Activated T-helper 2 cell treated with anti-CD3 and anti-CD28 coated beads, Interferon-gamma antibody, Interleukin-2, Interleukin-4, amounts not matched to agents 10 μg/mL and 5 μg/mL and 100 μg/mL, durations not matched to agents 14 hours and 24 hours and 36 hours (primary cell): ENCODE results near the gene NXPE1. TPM values are rescaled to one million over a fixed set of nuclear protein-coding genes. Genes with fewer than 3 reads are reported as not detected.

Experiments used
- DNase-seq: peaks from one replicate; pipeline ENCODE4 v3.0.0; 2021; ENCODE audit warnings: low spot score
- H3K27ac Mint-ChIP-seq: one replicate; pipeline ENCODE4 v1.8.0; 2021; ENCODE audit warnings: mixed read lengths
- H3K27me3 Mint-ChIP-seq: one replicate; pipeline ENCODE4 v1.8.0; 2021; ENCODE audit warnings: low read depth, mixed read lengths
- H3K36me3 Mint-ChIP-seq: one replicate; pipeline ENCODE4 v1.8.0; 2021; ENCODE audit warnings: low read depth, mixed read lengths
- H3K4me1 Mint-ChIP-seq: one replicate; pipeline ENCODE4 v1.8.0; 2021; ENCODE audit warnings: low read depth, mixed read lengths
- H3K4me3 Mint-ChIP-seq: one replicate; pipeline ENCODE4 v1.8.0; 2021; ENCODE audit warnings: low read depth, mild to moderate bottlenecking, moderate library complexity, mixed read lengths
- H3K9me3 Mint-ChIP-seq: one replicate; pipeline ENCODE4 v1.8.0; 2021; ENCODE audit warnings: mixed read lengths
- intact Hi-C: fragments of 100-400 bp; cut with micrococcal nuclease; formaldehyde crosslinking; loops from one replicate; pipeline ENCODE4 v1.15.1; 2023
- total RNA-seq: library from RNA; stranded (reverse); gene quantifications from 2 replicates; pipeline ENCODE4 v1.2.3, GENCODE V29; 2022

Gene NXPE1
- total RNA-seq, 1 donor from 2014 or later: not detected

GRCh38 chr11:114525682-114526081 is 34.0 kb downstream of the NXPE1 start:
- Mint-ChIP-seq H3K27ac (no peak overlapping the region), H3K9me3 (peaks cover 11% of the 10 kb centered on the region), H3K27me3 (no peaks in the 10 kb centered on the region), H3K4me3 (no peak overlapping the region), H3K4me1 (no peaks in the 10 kb centered on the region), H3K36me3 (no peaks in the 10 kb centered on the region)
- no peak for DNase-seq
- intact Hi-C loops: no loop called here

GRCh38 chr11:114524122-114524521 is 35.6 kb downstream of the NXPE1 start:
- intact Hi-C loops: no loop called here
- H3K27me3 Mint-ChIP-seq: peaks cover 3% of the 10 kb centered on the region
- no peaks in the 10 kb centered on the region for H3K36me3 Mint-ChIP-seq
- H3K4me3 Mint-ChIP-seq: no peak overlapping the region
- DNase-seq: no peak
- H3K4me1 Mint-ChIP-seq: no peaks in the 10 kb centered on the region
- peaks cover 11% of the 10 kb centered on the region for H3K9me3 Mint-ChIP-seq
- H3K27ac Mint-ChIP-seq: no peak overlapping the region

GRCh38 chr11:114522818-114523217 is 36.9 kb downstream of the NXPE1 start:
- no peaks in the 10 kb centered on the region for H3K4me1 Mint-ChIP-seq
- DNase-seq: no peak

DNA sequence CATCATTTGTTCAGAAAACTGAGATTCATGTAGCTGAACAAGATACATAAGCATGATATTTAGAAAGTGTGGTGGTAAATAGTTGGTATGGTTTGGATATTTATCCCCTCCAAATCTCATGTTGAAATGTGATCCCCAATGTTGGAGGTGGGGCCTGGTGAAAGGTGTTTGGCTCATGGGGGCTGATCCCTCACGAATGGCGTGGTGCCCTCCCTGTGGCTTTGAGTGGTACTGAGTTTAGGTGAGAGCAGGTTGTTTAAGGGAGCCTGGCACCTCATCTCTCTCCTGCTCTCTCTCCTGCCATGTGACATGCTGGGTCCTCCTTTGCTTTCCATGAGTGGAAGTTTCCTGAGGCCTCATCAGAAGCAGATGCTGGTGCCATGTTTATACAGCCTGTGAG is 48.1 kb downstream of the NXPE1 start:
- intact Hi-C loops: loop anchor here (10.0 kb wide), 1 partner anchor 167 kb away; no protein-coding TSS in a partner anchor
- H3K4me1 Mint-ChIP-seq: no peaks in the 10 kb centered on the region
- H3K27me3 Mint-ChIP-seq: peaks cover 6% of the 10 kb centered on the region
- no peaks in the 10 kb centered on the region for H3K9me3 Mint-ChIP-seq
- no peak overlapping the region for H3K27ac Mint-ChIP-seq
- H3K4me3 Mint-ChIP-seq: no peak overlapping the region
- no peaks in the 10 kb centered on the region for H3K36me3 Mint-ChIP-seq
- DNase-seq: no peak

More at GRCh38 chr11:114522818-114523217, 36.9 kb downstream of the NXPE1 start:
- H3K27ac Mint-ChIP-seq: no peak overlapping the region
- H3K36me3 Mint-ChIP-seq: no peaks in the 10 kb centered on the region
- peaks cover 3% of the 10 kb centered on the region for H3K27me3 Mint-ChIP-seq
- H3K4me3 Mint-ChIP-seq: no peak overlapping the region
- intact Hi-C loops: no loop called here
- H3K9me3 Mint-ChIP-seq: peaks cover 11% of the 10 kb centered on the region

GRCh38 chr11:114511079-114511478 is 48.6 kb downstream of the NXPE1 start:
- no peaks in the 10 kb centered on the region for H3K9me3 Mint-ChIP-seq
- H3K4me1 Mint-ChIP-seq: no peaks in the 10 kb centered on the region
- DNase-seq: no peak
- H3K27me3 Mint-ChIP-seq: peaks cover 9% of the 10 kb centered on the region
- no peak overlapping the region for H3K4me3 Mint-ChIP-seq
- intact Hi-C loops: loop anchor here (10.0 kb wide), 1 partner anchor 166 kb away; no protein-coding TSS in a partner anchor
- no peaks in the 10 kb centered on the region for H3K36me3 Mint-ChIP-seq
- H3K27ac Mint-ChIP-seq: no peak overlapping the region

DNA sequence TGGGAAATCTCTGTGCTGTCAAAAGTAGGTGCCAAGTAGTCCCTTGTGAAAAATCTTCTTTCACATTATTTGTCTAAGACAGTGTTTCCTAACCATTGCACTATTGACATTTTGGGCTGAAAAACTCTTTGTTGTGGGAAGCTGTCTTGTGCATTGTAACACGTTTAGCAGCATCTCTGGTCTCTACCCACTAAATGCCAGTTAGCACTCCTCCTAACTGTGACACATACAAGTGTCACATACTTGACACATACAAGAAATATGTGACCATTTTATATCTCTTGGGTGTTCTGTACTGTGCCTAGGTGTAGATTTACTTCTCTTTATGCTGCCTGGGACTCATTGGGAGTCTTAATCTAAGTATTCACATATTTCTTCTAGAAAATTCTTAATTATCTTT is 57.8 kb downstream of the NXPE1 start:
- Mint-ChIP-seq H3K4me3 (no peak overlapping the region), H3K4me1 (no peaks in the 10 kb centered on the region), H3K27ac (no peak overlapping the region), H3K27me3 (peaks cover 12% of the 10 kb centered on the region), H3K9me3 (no peaks in the 10 kb centered on the region), H3K36me3 (no peaks in the 10 kb centered on the region)
- no peak for DNase-seq
- intact Hi-C loops: no loop called here

DNA sequence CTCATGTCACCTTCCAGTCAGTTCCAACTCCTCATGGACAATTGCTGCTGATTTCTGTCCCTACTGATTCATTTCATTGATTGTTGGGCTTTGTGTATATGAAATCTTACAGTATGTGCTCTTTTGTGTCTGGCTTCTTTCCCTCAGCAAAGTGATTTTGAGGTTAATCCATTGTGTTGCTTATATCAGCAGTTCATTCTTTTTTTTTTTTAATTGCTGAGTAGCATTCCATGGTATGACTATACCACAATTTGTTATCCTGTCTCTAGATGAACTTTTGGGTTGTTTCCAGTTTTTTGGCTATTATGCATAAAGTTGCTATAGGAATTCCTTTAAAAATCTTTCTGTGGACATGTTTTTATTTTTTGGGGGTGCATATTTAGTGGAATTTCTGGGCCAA is 59.9 kb downstream of the NXPE1 start:
- Mint-ChIP-seq H3K4me3 (no peak overlapping the region), H3K36me3 (no peaks in the 10 kb centered on the region), H3K9me3 (no peaks in the 10 kb centered on the region), H3K27ac (no peak overlapping the region), H3K27me3 (peaks cover 3% of the 10 kb centered on the region), H3K4me1 (no peaks in the 10 kb centered on the region)
- DNase-seq: no peak
- intact Hi-C loops: no loop called here

- no peak for DNase-seq
- H3K27ac Mint-ChIP-seq: no peak overlapping the region
- no peaks in the 10 kb centered on the region for H3K9me3 Mint-ChIP-seq
- no peak overlapping the region for H3K4me3 Mint-ChIP-seq
- H3K27me3 Mint-ChIP-seq: peaks cover 3% of the 10 kb centered on the region
- no peaks in the 10 kb centered on the region for H3K36me3 Mint-ChIP-seq
- H3K4me1 Mint-ChIP-seq: no peaks in the 10 kb centered on the region
- intact Hi-C loops: no loop called here
Observed at GRCh38 chr11:114496915-114497314, 62.8 kb downstream of the NXPE1 start.

DNA sequence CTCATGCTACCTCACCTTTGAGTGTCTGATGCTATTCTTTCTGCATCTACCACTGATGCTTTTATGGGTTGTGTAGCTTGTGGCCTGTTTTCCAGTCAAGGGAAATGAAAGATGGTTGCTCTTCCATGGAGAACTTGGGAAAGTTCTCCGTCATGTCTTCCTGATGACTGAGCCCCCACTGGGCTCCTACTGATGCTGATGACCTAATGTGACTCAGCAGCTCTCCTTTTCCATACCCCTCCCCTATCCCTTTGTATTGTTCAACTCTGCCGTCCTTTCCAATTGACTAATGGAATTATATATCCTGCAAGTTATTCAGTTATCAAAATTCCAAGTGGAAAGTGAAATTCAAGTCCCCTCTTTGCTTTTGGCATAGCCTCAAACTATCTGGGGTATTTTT is 75.8 kb downstream of the NXPE1 start:
- Mint-ChIP-seq H3K9me3 (no peaks in the 10 kb centered on the region), H3K27me3 (peaks cover 2% of the 10 kb centered on the region), H3K4me1 (no peaks in the 10 kb centered on the region), H3K36me3 (no peaks in the 10 kb centered on the region), H3K27ac (no peak overlapping the region), H3K4me3 (no peak overlapping the region)
- DNase-seq: no peak
- intact Hi-C loops: no loop called here

- Mint-ChIP-seq H3K9me3 (no peaks in the 10 kb centered on the region), H3K4me1 (no peaks in the 10 kb centered on the region), H3K27me3 (peaks cover 2% of the 10 kb centered on the region), H3K36me3 (no peaks in the 10 kb centered on the region), H3K4me3 (no peak overlapping the region), H3K27ac (no peak overlapping the region)
- intact Hi-C loops: no loop called here
- DNase-seq: no peak
Observed at GRCh38 chr11:114482114-114482513, 77.6 kb downstream of the NXPE1 start.

DNA sequence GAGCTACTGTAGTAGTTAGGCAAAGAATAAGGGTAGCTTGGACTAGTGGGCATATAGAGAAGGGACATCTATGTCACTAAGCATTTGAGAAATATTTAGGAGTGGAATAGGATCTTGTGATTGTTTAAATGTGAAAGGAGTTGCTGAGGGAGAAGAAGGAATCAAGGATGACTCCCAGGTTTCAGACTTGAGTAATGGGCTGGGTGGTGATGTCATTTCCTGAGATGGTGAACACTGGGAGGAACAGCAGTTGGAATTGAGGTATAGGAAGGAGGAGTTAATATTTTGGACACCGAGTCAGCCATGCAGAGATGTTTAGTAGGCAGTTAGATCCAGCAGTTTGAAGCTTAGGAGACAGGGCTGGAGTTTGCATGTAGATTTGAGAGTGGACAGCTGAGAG is 80.3 kb downstream of the NXPE1 start:
- no peaks in the 10 kb centered on the region for H3K36me3 Mint-ChIP-seq
- H3K4me3 Mint-ChIP-seq: no peak overlapping the region
- H3K27me3 Mint-ChIP-seq: peaks cover 5% of the 10 kb centered on the region
- no peak for DNase-seq
- H3K27ac Mint-ChIP-seq: no peak overlapping the region
- H3K9me3 Mint-ChIP-seq: no peaks in the 10 kb centered on the region
- intact Hi-C loops: no loop called here
- no peaks in the 10 kb centered on the region for H3K4me1 Mint-ChIP-seq

GRCh38 chr11:114478768-114479167 is 80.9 kb downstream of the NXPE1 start:
- no peaks in the 10 kb centered on the region for H3K4me1 Mint-ChIP-seq
- no peak overlapping the region for H3K4me3 Mint-ChIP-seq

DNA sequence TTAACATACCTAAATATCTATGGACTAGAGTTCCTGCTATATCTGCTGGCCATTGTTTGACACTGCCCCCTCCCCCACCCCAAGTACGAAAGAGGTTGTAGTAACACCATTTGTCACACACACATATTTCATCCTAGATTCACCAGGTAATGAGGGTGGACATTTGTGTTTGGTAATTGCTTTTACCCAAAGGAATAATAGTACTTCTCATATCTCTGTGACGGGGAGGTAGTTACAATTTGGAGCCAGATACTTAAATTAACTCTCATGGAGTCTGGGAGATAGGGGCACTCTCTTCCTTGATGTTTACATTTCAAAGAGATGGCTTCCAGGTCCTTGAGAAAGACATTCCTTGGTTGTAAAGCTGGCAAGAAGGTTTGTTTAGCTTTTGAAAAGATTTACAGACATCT is 81.7 kb downstream of the NXPE1 start:
- Mint-ChIP-seq H3K27me3 (peaks cover 10% of the 10 kb centered on the region), H3K36me3 (no peaks in the 10 kb centered on the region), H3K4me1 (no peaks in the 10 kb centered on the region), H3K4me3 (no peak overlapping the region), H3K27ac (no peak overlapping the region), H3K9me3 (no peaks in the 10 kb centered on the region)
- intact Hi-C loops: no loop called here
- DNase-seq: no peak

More at GRCh38 chr11:114478768-114479167, 80.9 kb downstream of the NXPE1 start:
- intact Hi-C loops: no loop called here
- no peak overlapping the region for H3K27ac Mint-ChIP-seq
- DNase-seq: no peak
- no peaks in the 10 kb centered on the region for H3K9me3 Mint-ChIP-seq
- H3K27me3 Mint-ChIP-seq: peaks cover 8% of the 10 kb centered on the region
- no peaks in the 10 kb centered on the region for H3K36me3 Mint-ChIP-seq

- Mint-ChIP-seq H3K27ac (no peak overlapping the region), H3K27me3 (peaks cover 8% of the 10 kb centered on the region), H3K36me3 (no peaks in the 10 kb centered on the region), H3K9me3 (no peaks in the 10 kb centered on the region), H3K4me1 (no peaks in the 10 kb centered on the region), H3K4me3 (no peak overlapping the region)
- intact Hi-C loops: no loop called here
- no peak for DNase-seq
Observed at GRCh38 chr11:114472661-114473060, 87.0 kb downstream of the NXPE1 start.
